Measurements from ENCODE around the gene TRHDE. TPM values are rescaled to one million over a fixed set of nuclear protein-coding genes. Genes with fewer than 3 reads are reported as not detected.

Gene TRHDE
- total RNA-seq, 6 experiments from 2014 or later: 65.7 to 106 (median 93.3) TPM

DNA sequence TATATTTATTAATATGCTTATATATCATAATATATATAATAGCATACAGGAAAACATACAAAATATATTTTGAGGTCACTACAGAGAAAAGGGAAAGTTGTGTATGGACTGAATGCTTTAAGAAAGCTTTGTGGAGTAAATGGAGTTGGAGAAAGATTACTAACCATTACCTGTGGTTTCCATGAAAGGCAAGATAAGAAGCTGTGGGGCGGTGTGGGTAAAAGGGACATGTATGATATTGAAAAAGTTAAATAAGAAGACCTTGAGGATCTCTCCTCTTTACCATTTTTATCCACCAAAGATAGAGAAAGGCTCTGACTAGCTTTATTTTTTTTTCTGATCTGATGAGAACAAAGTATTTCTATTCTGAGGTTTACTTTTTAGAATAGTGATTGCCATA lies 404.4 kb downstream of the TRHDE start:
- H3K27ac Mint-ChIP-seq: no peak overlapping the region
- no peak for TF ChIP-seq CTCF (IDR thresholded peaks at IDR 0.05)
- DNase-seq: no peak
- no peaks in the 10 kb centered on the region for H3K36me3 Mint-ChIP-seq (ENCODE audit: low read depth)
- no peak overlapping the region for H3K4me3 Mint-ChIP-seq
- H3K4me1 Mint-ChIP-seq (ENCODE audit: low read depth): no peaks in the 10 kb centered on the region
- H3K27me3 Mint-ChIP-seq (ENCODE audit: insufficient read depth): peaks cover 4% of the 10 kb centered on the region
- no peaks in the 10 kb centered on the region for H3K9me3 Mint-ChIP-seq

DNA sequence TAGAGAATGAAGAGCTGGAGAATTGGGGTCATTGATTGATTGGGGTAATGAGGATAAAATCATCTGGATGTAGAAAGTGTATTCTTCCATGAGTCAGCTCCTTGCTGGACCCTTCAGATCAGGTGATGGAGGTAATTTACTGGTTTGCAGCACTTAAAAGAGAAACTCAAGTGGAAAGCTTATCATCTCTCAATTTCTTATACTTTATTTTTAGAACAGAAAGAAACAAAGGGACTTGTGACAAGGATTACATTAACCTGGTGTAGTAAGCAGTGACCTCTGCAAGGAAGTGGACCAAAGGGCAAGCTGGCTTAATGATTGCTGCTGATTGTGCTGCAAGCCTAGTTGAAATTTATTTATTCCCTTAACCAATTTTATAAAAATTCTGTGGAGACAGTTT lies 405.0 kb downstream of the TRHDE start:
- Mint-ChIP-seq H3K27ac (no peak overlapping the region), H3K4me3 (no peak overlapping the region), H3K36me3 (ENCODE audit: low read depth) (no peaks in the 10 kb centered on the region), H3K27me3 (ENCODE audit: insufficient read depth) (peaks cover 4% of the 10 kb centered on the region), H3K9me3 (no peaks in the 10 kb centered on the region), H3K4me1 (ENCODE audit: low read depth) (no peaks in the 10 kb centered on the region)
- no peak for TF ChIP-seq CTCF (IDR thresholded peaks at IDR 0.05)
- DNase-seq: no peak

DNA sequence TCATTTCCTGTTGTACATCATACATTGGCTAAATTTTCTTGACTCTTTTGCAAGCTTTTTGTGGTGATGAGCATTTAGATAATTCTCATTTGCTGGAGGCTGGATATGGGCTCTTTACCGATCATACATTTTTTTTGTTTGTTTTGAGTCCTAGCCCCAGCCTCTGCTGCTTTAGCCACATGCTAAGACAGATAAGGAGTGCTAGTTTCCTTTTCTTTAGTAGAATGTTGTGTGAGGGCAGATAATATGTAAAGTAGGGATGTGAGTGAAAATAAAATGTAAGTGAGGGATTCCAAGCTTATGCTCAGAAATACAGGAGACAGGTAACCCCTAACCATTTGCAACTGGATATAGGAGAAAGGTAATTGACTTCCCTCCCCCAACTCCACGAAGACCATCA lies 405.7 kb downstream of the TRHDE start:
- no peaks in the 10 kb centered on the region for H3K9me3 Mint-ChIP-seq
- DNase-seq: no peak
- no peak for TF ChIP-seq CTCF (IDR thresholded peaks at IDR 0.05)

DNA sequence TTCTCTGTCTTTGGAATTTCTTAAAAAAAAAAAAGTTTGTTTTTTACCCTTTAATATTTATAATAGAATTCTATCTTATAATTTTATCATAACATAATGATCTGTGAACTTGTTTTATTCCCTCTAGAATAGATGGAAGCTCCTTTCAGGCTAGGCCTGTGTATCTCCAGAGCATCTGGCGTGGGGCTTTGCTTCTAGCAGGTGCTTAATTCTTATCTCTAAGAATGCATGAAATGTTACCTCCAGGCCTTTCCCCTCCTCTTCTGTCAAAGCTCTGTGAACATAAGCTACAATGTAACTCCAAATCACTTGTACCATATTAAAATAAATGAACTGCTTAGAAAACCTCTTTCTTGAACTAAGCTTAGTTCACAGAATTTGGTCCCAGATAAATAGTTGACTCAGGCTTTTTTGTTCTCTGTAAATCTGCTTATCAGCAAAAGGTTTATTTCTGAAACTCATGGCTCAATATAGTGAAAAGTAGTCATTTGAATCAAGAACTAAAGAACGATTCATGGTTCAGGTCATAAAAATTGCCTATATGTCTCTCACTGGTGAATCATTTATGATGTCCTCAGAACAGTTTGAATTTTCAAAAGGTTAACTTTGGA lies 407.1 kb downstream of the TRHDE start:
- H3K4me1 Mint-ChIP-seq (ENCODE audit: low read depth): no peaks in the 10 kb centered on the region
- TF ChIP-seq CTCF (IDR thresholded peaks at IDR 0.05): no peak
- no peaks in the 10 kb centered on the region for H3K36me3 Mint-ChIP-seq (ENCODE audit: low read depth)
- H3K9me3 Mint-ChIP-seq: no peaks in the 10 kb centered on the region
- no peak overlapping the region for H3K27ac Mint-ChIP-seq
- no peak overlapping the region for H3K4me3 Mint-ChIP-seq
- no peak for DNase-seq
- H3K27me3 Mint-ChIP-seq (ENCODE audit: insufficient read depth): peaks cover 4% of the 10 kb centered on the region

More for the DNA sequence above, 405.7 kb downstream of the TRHDE start:
- H3K4me3 Mint-ChIP-seq: no peak overlapping the region
- H3K27me3 Mint-ChIP-seq (ENCODE audit: insufficient read depth): peaks cover 4% of the 10 kb centered on the region
- no peaks in the 10 kb centered on the region for H3K4me1 Mint-ChIP-seq (ENCODE audit: low read depth)
- no peak overlapping the region for H3K27ac Mint-ChIP-seq
- H3K36me3 Mint-ChIP-seq (ENCODE audit: low read depth): no peaks in the 10 kb centered on the region

DNA sequence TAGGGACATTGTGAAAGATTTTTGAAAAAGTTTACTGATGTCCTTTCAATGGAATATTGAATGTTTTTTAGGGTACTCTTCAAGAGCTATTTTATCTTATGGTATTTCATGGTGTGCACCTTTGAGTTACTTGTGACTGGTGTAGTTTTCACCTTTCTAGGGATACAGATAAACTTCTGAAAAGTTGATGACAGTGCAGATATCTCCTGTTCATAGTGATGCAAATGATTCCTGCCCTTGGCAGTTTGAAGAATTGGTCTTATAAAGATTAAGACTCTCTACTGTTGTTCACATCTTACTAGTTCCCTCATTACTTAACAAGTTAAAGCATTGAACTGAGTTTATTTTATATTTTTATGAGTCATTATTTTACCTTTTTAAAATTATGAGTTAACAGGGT lies 408.9 kb downstream of the TRHDE start:
- Mint-ChIP-seq H3K9me3 (no peaks in the 10 kb centered on the region), H3K27me3 (ENCODE audit: insufficient read depth) (peaks cover 4% of the 10 kb centered on the region), H3K4me3 (no peak overlapping the region), H3K4me1 (ENCODE audit: low read depth) (no peaks in the 10 kb centered on the region), H3K36me3 (ENCODE audit: low read depth) (no peaks in the 10 kb centered on the region), H3K27ac (no peak overlapping the region)
- no peak for TF ChIP-seq CTCF (IDR thresholded peaks at IDR 0.05)
- DNase-seq: no peak

DNA sequence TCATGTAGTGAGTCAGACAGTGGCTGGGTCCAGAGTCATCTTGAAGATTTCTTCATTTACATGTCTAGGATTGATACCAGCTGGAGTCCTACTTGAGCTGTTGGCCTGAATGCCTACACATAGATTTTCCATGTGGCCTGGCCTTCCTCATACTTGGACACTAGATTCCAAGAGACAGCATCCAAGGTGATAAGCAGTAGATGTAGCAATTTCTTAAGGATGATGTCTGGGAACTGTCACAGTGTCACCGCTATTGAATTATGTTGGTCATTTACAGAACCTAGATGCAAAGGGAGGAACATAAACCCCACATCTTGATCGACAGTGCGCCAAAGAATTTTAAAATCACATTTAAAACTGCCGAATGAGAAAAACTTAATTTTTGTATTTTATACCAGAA lies 412.3 kb downstream of the TRHDE start:
- Mint-ChIP-seq H3K27me3 (ENCODE audit: insufficient read depth) (peaks cover 4% of the 10 kb centered on the region), H3K9me3 (no peaks in the 10 kb centered on the region), H3K4me3 (no peak overlapping the region), H3K36me3 (ENCODE audit: low read depth) (no peaks in the 10 kb centered on the region), H3K27ac (no peak overlapping the region), H3K4me1 (ENCODE audit: low read depth) (no peaks in the 10 kb centered on the region)
- DNase-seq: no peak
- no peak for TF ChIP-seq CTCF (IDR thresholded peaks at IDR 0.05)
